GM12878 (cell line): ENCODE measurements around the gene KIAA2012. TPM values are rescaled to one million over a fixed set of nuclear protein-coding genes. Genes with fewer than 3 reads are reported as not detected.

Experiments used
- ATAC-seq: fragments of 200-7000 bp; cut with Tn5 transposase; 3 replicates; pipeline ENCODE4 v1.9.1; 2020; ENCODE audit warnings: mild to moderate bottlenecking, moderate library complexity
- BruUV-seq: library from RNA; stranded (reverse); fragments of 400-500 nt; replicated peaks from 2 replicates; lab custom pipeline; 2021; lab: Mats Ljungman, UMichigan
- CTCF ChIA-PET: fragments of 300-600 bp; sonication (Branson Sonifier 250); formaldehyde crosslinking; extraction: SDS; loops from one replicate; lab custom pipeline; 2021; ENCODE audit warnings: inconsistent platforms; lab: Yijun Ruan, JAX
- POLR2A ChIA-PET: fragments of 350-600 bp; formaldehyde crosslinking; extraction: SDS; loops from one replicate; lab custom pipeline; 2021; ENCODE audit warnings: inconsistent platforms; lab: Charles Lee
- RAD21 ChIA-PET: fragments of 300-600 bp; sonication (Branson Sonifier 250); formaldehyde crosslinking; loops from one replicate; lab custom pipeline; 2023; ENCODE audit warnings: antibody characterized with exemption; ENCODE audit not compliant: unreplicated experiment; lab: Charles Lee
- SMC1A ChIA-PET: fragments of 300-600 bp; sonication (Branson Sonifier 250); formaldehyde crosslinking; loops from one replicate; lab custom pipeline; 2023; ENCODE audit not compliant: unreplicated experiment, uncharacterized antibody; lab: Charles Lee
- DNase-seq: peaks from one replicate; pipeline ENCODE4 v3.0.0-alpha.2; 2011; ENCODE audit warnings: low read depth, low spot score
- FAIRE-seq: peaks from 3 replicates; lab custom pipeline; 2011; peaks lifted over from hg19 to GRCh38; lab: Jason Lieb, UNC
- H2AFZ ChIP-seq: 2 replicates; pipeline ENCODE4 v1.6.0; 2011; ENCODE audit warnings: low read depth, low read length, control low read depth; ENCODE audit not compliant: control insufficient read depth
- H3K27ac ChIP-seq: 2 replicates; pipeline ENCODE4 v1.5.1; 2011; ENCODE audit warnings: control low read depth; ENCODE audit not compliant: control insufficient read depth, insufficient read depth
- H3K27me3 ChIP-seq, 2 experiments: replicated peaks in 1 of 2; 2 replicates each; pipeline versions ENCODE4 v1.6.0 to v1.6.1; 2011; ENCODE audit warnings: low read length in 1 of 2; ENCODE audit not compliant: control insufficient read depth in 2 of 2, insufficient read depth in 2 of 2
- H3K36me3 ChIP-seq, 2 experiments: 2 replicates each; pipeline ENCODE4 v1.5.1; 2011; ENCODE audit warnings: low read length in 1 of 2; ENCODE audit not compliant: control insufficient read depth in 2 of 2, insufficient read depth in 2 of 2
- H3K4me1 ChIP-seq: 2 replicates; pipeline ENCODE4 v1.6.1; 2011; ENCODE audit warnings: mild to moderate bottlenecking, low read length, moderate library complexity, mixed read lengths; ENCODE audit not compliant: control insufficient read depth, insufficient read depth
- H3K4me2 ChIP-seq: 2 replicates; pipeline ENCODE4 v1.6.0; 2011; ENCODE audit warnings: control low read depth; ENCODE audit not compliant: control insufficient read depth, insufficient read depth
- H3K4me3 ChIP-seq: fragments of 200-600 bp; sonication (generic); 2 replicates; pipeline ENCODE4 v1.5.1; 2016
- H3K79me2 ChIP-seq: 2 replicates; pipeline ENCODE4 v1.6.0; 2011; ENCODE audit warnings: low read length; ENCODE audit not compliant: control insufficient read depth, insufficient read depth
- H3K9ac ChIP-seq: 2 replicates; pipeline ENCODE4 v1.8.0; 2011; ENCODE audit warnings: low read length, control low read depth, mixed read lengths; ENCODE audit not compliant: control insufficient read depth, insufficient read depth
- H3K9me3 ChIP-seq: replicated peaks from 3 replicates; pipeline ENCODE4 v1.5.1; 2011; ENCODE audit warnings: mild to moderate bottlenecking, low read length; ENCODE audit not compliant: control insufficient read depth, insufficient read depth
- H4K20me1 ChIP-seq: 2 replicates; pipeline ENCODE4 v1.6.0; 2011; ENCODE audit not compliant: control insufficient read depth, insufficient read depth
- BCL11A ChIP-seq: IDR thresholded peaks from 2 replicates; pipeline ENCODE4 v1.6.1; 2011; ENCODE audit warnings: low read depth, low read length
- BHLHE40 ChIP-seq, 2 experiments: fragments of 450-650 bp in 1 of 2; IDR thresholded peaks; 2 replicates each; pipeline ENCODE4 v1.6.1; 2011 to 2017; ENCODE audit warnings: low read depth in 2 of 2, borderline replicate concordance in 1 of 2, improper control_type of control experiment in 1 of 2, low read length in 1 of 2, mild to moderate bottlenecking in 1 of 2
- BMI1 ChIP-seq: fragments of 450-650 bp; IDR thresholded peaks from 2 replicates; pipeline ENCODE4 v1.6.1; 2016; ENCODE audit warnings: mild to moderate bottlenecking, moderate library complexity, borderline replicate concordance
- HSF1 ChIP-seq: fragments of 150-350 bp; IDR thresholded peaks from 2 replicates; pipeline ENCODE4 v1.6.1; 2014; ENCODE audit warnings: mild to moderate bottlenecking, low read depth, low read length
- IKZF2 ChIP-seq, 2 experiments: fragments of 450-650 bp; IDR thresholded peaks; 2 replicates each; pipeline ENCODE4 v1.6.1; 2017; ENCODE audit warnings: mild to moderate bottlenecking in 2 of 2, moderate library complexity in 2 of 2
- JUNB ChIP-seq: IDR thresholded peaks from 2 replicates; pipeline ENCODE4 v1.6.1; 2016; ENCODE audit warnings: antibody characterized with exemption, mild to moderate bottlenecking
- KAT2A ChIP-seq: conservative IDR thresholded peaks from 2 replicates; pipeline ENCODE4 v1.6.1; 2011; ENCODE audit warnings: low read depth, low read length; ENCODE audit not compliant: control insufficient read depth
- MEF2A ChIP-seq: IDR thresholded peaks from 2 replicates; pipeline ENCODE4 v1.6.1; 2011; ENCODE audit warnings: low read depth, mild to moderate bottlenecking, low read length, moderate library complexity; ENCODE audit not compliant: insufficient read depth
- MEF2B ChIP-seq: fragments of 450-650 bp; IDR thresholded peaks from 2 replicates; pipeline ENCODE4 v1.6.1; 2018; ENCODE audit warnings: mild to moderate bottlenecking, moderate library complexity; ENCODE audit not compliant: partially characterized antibody, poor library complexity, severe bottlenecking
- MXI1 ChIP-seq: fragments of 150-350 bp; IDR thresholded peaks from 2 replicates; pipeline ENCODE4 v1.6.1; 2011; ENCODE audit warnings: low read depth, mild to moderate bottlenecking, inconsistent platforms, low read length, improper control_type of control experiment
- NBN ChIP-seq: fragments of 450-650 bp; IDR thresholded peaks from 2 replicates; pipeline ENCODE4 v1.6.1; 2016
- NFYA ChIP-seq: IDR thresholded peaks from 2 replicates; pipeline ENCODE4 v1.6.1; 2011; ENCODE audit warnings: low read depth, mild to moderate bottlenecking, low read length, improper control_type of control experiment, borderline replicate concordance
- NFYB ChIP-seq: IDR thresholded peaks from 2 replicates; pipeline ENCODE4 v1.6.1; 2011; ENCODE audit warnings: low read depth, mild to moderate bottlenecking, low read length, improper control_type of control experiment, moderate library complexity; ENCODE audit not compliant: insufficient read depth
- PML ChIP-seq: IDR thresholded peaks from 2 replicates; pipeline ENCODE4 v1.6.1; 2012; ENCODE audit warnings: low read length, inconsistent platforms
- POLR2A ChIP-seq: IDR thresholded peaks from 2 replicates; pipeline ENCODE4 v1.6.1; 2011; ENCODE audit warnings: low read depth, mild to moderate bottlenecking, low read length
- SKIL ChIP-seq: fragments of 450-650 bp; IDR thresholded peaks from 2 replicates; pipeline ENCODE4 v1.6.1; 2017; ENCODE audit warnings: mild to moderate bottlenecking, low read depth, inconsistent platforms; ENCODE audit not compliant: poor library complexity, severe bottlenecking
- SP1 ChIP-seq: IDR thresholded peaks from one replicate; pipeline ENCODE4 v1.6.1; 2011; ENCODE audit warnings: low read depth, low read length
- USF2 ChIP-seq: IDR thresholded peaks from 2 replicates; pipeline ENCODE4 v1.6.1; 2011; ENCODE audit warnings: low read depth, low read length, improper control_type of control experiment, borderline replicate concordance
- ZNF24 ChIP-seq: fragments of 450-650 bp; IDR thresholded peaks from 2 replicates; pipeline ENCODE4 v1.6.1; 2017; ENCODE audit warnings: antibody characterized with exemption, mild to moderate bottlenecking
- ZSCAN29 ChIP-seq: fragments of 450-650 bp; IDR thresholded peaks from 2 replicates; pipeline ENCODE4 v1.6.1; 2017; ENCODE audit warnings: mild to moderate bottlenecking, moderate library complexity
- ZZZ3 ChIP-seq: IDR thresholded peaks from 2 replicates; pipeline ENCODE4 v1.6.1; 2011; ENCODE audit warnings: low read depth; ENCODE audit not compliant: control insufficient read depth, insufficient read length
- WGBS: methylation state at CpG from one replicate; pipeline ENCODE4 v1.1.6; 2016; ENCODE audit warnings: low lambda C conversion rate; ENCODE audit not compliant: insufficient replicate concordance, insufficient coverage; ENCODE audit errors: missing lambda C conversion rate; 5-methylcytosine and 5-hydroxymethylcytosine counted together
- in situ Hi-C: fragments of 300-500 bp; cut with MboI; formaldehyde crosslinking; loops from 9 replicates; pipeline ENCODE4 v1.14.3; 2018; ENCODE audit warnings: mixed read lengths
- intact Hi-C: fragments of 100-400 bp; cut with micrococcal nuclease; formaldehyde crosslinking; loops from one replicate; pipeline ENCODE4 v1.14.2; 2022; ENCODE audit not compliant: unreplicated experiment
- polyA plus RNA-seq, 11 experiments: library from polyadenylated mRNA; depleted of rRNA in 4 of 11; unstranded in 6 of 11; stranded (reverse) in 5 of 11; fragments of >200 nt; fragmentation: Nextera tagmentation in 4 of 11; fragmentation: Illumina TruSeq in 1 of 11; extraction: Ambion mirVana in 4 of 11; extraction: Trizol in 1 of 11; gene quantifications; 1 replicate in 1 of 11; 2 replicates in 10 of 11; pipeline versions ENCODE4 v1.2.1 to v1.2.3, GENCODE V29; 2011 to 2016; ENCODE audit warnings: inconsistent platforms in 2 of 11, missing spikeins in 2 of 11, low read depth in 1 of 11
- total RNA-seq, 4 experiments: library from RNA; depleted of rRNA in 3 of 4; stranded (reverse); fragments of >200 nt in 3 of 4; fragmentation: Illumina TruSeq in 1 of 4; extraction: Trizol in 1 of 4; gene quantifications; 2 replicates each; pipeline versions ENCODE4 v1.2.1 to v1.2.3, GENCODE V29; 2013 to 2021

The KIAA2012 gene
- total and polyA plus RNA-seq, 10 of the 15 experiments (the other 5 are each of a cell fraction or from before 2014, with no cell fraction given): 0.03 TPM; not detected in 9

- H3K4me3 ChIP-seq: no peak overlapping the region
- H3K9ac ChIP-seq: no peak overlapping the region
- H3K27me3 ChIP-seq: no peaks in the 10 kb centered on the region; a peak in 1 of 4 replicates
- WGBS: 47% methylated on average over 6 of the region's 6 CpGs
- no TSS peak for BruUV-seq
- no peaks in the 10 kb centered on the region for H3K4me1 ChIP-seq
- in situ Hi-C loops: no loop called here
- H4K20me1 ChIP-seq: no peaks in the 10 kb centered on the region
- H3K36me3 ChIP-seq: no peaks in the 10 kb centered on the region
- POLR2A ChIA-PET: no interaction called here
- H3K4me2 ChIP-seq: peak overlapping the region; percentile 15; the same call in 1 of the 2 replicates
- no peak for ATAC-seq
- no peak overlapping the region for H3K27ac ChIP-seq
- H2AFZ ChIP-seq: peak overlapping the region; percentile 28; the same call in 1 of the 2 replicates
- DNase-seq: no peak
- H3K79me2 ChIP-seq: no peaks in the 10 kb centered on the region
- SMC1A ChIA-PET: no interaction called here
- FAIRE-seq: no peak
- CTCF ChIA-PET: no interaction called here
- intact Hi-C loops: no loop called here
- H3K9me3 ChIP-seq: no peaks in the 10 kb centered on the region
- RAD21 ChIA-PET: no interaction called here
- TF ChIP-seq NBN (no peak), USF2 (no peak), MXI1 (no peak), SKIL (no peak), MEF2A (peak; percentile 13; the same call in 1 of the 2 replicates), PML (no peak), JUNB (no peak), BMI1 (no peak), POLR2A (no peak), HSF1 (no peak), IKZF2 (IDR thresholded peaks at IDR 0.05) (no peak), KAT2A (no peak), ZZZ3 (no peak), BCL11A (no peak), NFYA (no peak), SP1 (no peak), ZSCAN29 (no peak), NFYB (no peak), BHLHE40 (IDR thresholded peaks at IDR 0.05; ENCODE audit: borderline replicate concordance in 1 of 2, low read depth in 2 of 2, low read length in 1 of 2) (no peak; a peak in 1 of 4 replicates), ZNF24 (no peak), MEF2B (peak; percentile 36)
These were observed 18.4 kb downstream of the KIAA2012 start for GRCh38 chr2:202091476-202091875.
